Endothelial cell of umbilical vein (primary cell): Measurements from ENCODE around the gene JHY. TPM values are rescaled to one million over a fixed set of nuclear protein-coding genes. Genes with fewer than 3 reads are reported as not detected.

Experiments used
- BruUV-seq: library from RNA; stranded (reverse); fragments of 400-500 nt; replicated peaks from 2 replicates; lab custom pipeline; 2021; lab: Mats Ljungman, UMichigan
- CTCF ChIA-PET: fragments of 300-600, 350-600 bp; sonication (Branson Sonifier 250); formaldehyde crosslinking; loops from one replicate; lab custom pipeline; 2021; ENCODE audit warnings: antibody characterized with exemption, inconsistent platforms; lab: Charles Lee
- POLR2A ChIA-PET: fragments of 300-600, 350-600 bp; sonication (Branson Sonifier 250); formaldehyde crosslinking; loops from one replicate; lab custom pipeline; 2021; ENCODE audit warnings: antibody characterized with exemption, inconsistent platforms; lab: Charles Lee
- DNase-seq: peaks from one replicate; pipeline ENCODE4 v3.0.0-alpha.2; 2011; ENCODE audit warnings: low read depth, low spot score
- FAIRE-seq: peaks from 2 replicates; lab custom pipeline; 2011; peaks lifted over from hg19 to GRCh38; lab: Jason Lieb, UNC
- H2AFZ ChIP-seq: 2 replicates; pipeline ENCODE4 v1.6.0; 2012; ENCODE audit warnings: low read depth, low read length, control low read depth, inconsistent platforms
- H3K27ac ChIP-seq: 2 replicates; pipeline ENCODE4 v1.5.1; 2011; ENCODE audit warnings: low read depth, mild to moderate bottlenecking, control low read depth, low read length, moderate library complexity; ENCODE audit not compliant: insufficient read depth
- H3K27me3 ChIP-seq, 2 experiments: 2 replicates each; pipeline versions ENCODE4 v1.6.0 to v1.6.1; 2011; ENCODE audit warnings: low read length in 2 of 2, mixed read lengths in 1 of 2; ENCODE audit not compliant: control insufficient read depth in 2 of 2, insufficient read depth in 2 of 2
- H3K36me3 ChIP-seq, 2 experiments: 2 replicates in 1 of 2; 3 replicates in 1 of 2; pipeline ENCODE4 v1.5.1; 2011; ENCODE audit warnings: low read length in 2 of 2, mild to moderate bottlenecking in 1 of 2, moderate library complexity in 1 of 2; ENCODE audit not compliant: control insufficient read depth in 2 of 2, insufficient read depth in 2 of 2; ENCODE audit errors: extremely low read depth in 1 of 2
- H3K4me1 ChIP-seq: 3 replicates; pipeline ENCODE4 v1.5.1; 2011; ENCODE audit warnings: mild to moderate bottlenecking, low read length; ENCODE audit not compliant: control insufficient read depth, insufficient read depth; ENCODE audit errors: extremely low read depth
- H3K4me2 ChIP-seq: 2 replicates; pipeline ENCODE4 v1.6.1; 2011; ENCODE audit warnings: low read length, control low read depth, mixed read lengths; ENCODE audit not compliant: insufficient read depth
- H3K4me3 ChIP-seq, 3 experiments: fragments of 200-600 bp in 1 of 3; sonication (generic), shearing (Covaris generic) in 1 of 3; replicated peaks in 1 of 3; 2 replicates each; pipeline ENCODE4 v1.5.1; 2011 to 2016; ENCODE audit warnings: control low read depth in 3 of 3, low read length in 3 of 3, mild to moderate bottlenecking in 2 of 3, inconsistent platforms in 1 of 3, low read depth in 1 of 3, moderate library complexity in 1 of 3; ENCODE audit not compliant: insufficient read depth in 1 of 3
- H3K79me2 ChIP-seq: 2 replicates; pipeline ENCODE4 v1.6.0; 2012; ENCODE audit warnings: low read length, inconsistent platforms; ENCODE audit not compliant: control insufficient read depth, insufficient read depth
- H3K9ac ChIP-seq: replicated peaks from 2 replicates; pipeline ENCODE3; 2011; ENCODE audit warnings: low read length, control low read depth; ENCODE audit not compliant: insufficient read depth; ENCODE audit errors: extremely low read depth
- H3K9me1 ChIP-seq: replicated peaks from 3 replicates; pipeline ENCODE4 v1.6.0; 2011; ENCODE audit warnings: mild to moderate bottlenecking, low read length; ENCODE audit not compliant: control insufficient read depth, insufficient read depth; ENCODE audit errors: extremely low read depth
- H3K9me3 ChIP-seq: replicated peaks from 2 replicates; pipeline ENCODE4 v1.5.1; 2012; ENCODE audit warnings: low read length, inconsistent platforms; ENCODE audit not compliant: control insufficient read depth, insufficient read depth
- H4K20me1 ChIP-seq: replicated peaks from 2 replicates; pipeline ENCODE3; 2011; ENCODE audit warnings: mild to moderate bottlenecking, low read length; ENCODE audit not compliant: control insufficient read depth, insufficient read depth; ENCODE audit errors: extremely low read depth
- CTCF ChIP-seq, 2 donors: IDR thresholded peaks; 1 replicate in 1 of 2; 2 replicates in 1 of 2; pipeline ENCODE4 v1.5.1; 2011; ENCODE audit warnings: low read length in 2 of 2, mild to moderate bottlenecking in 2 of 2, moderate library complexity in 2 of 2, control low read depth in 1 of 2, inconsistent platforms in 1 of 2, low read depth in 1 of 2; ENCODE audit not compliant: insufficient read depth in 1 of 2; ENCODE audit errors: extremely low read depth in 1 of 2
- EZH2 ChIP-seq: IDR thresholded peaks from 2 replicates; pipeline ENCODE4 v1.6.1; 2012; ENCODE audit warnings: borderline replicate concordance, low read depth, mild to moderate bottlenecking, moderate library complexity, low read length, inconsistent platforms; ENCODE audit not compliant: severe bottlenecking
- JUN ChIP-seq: IDR thresholded peaks from 2 replicates; pipeline ENCODE4 v1.6.1; 2011; ENCODE audit warnings: borderline replicate concordance, low read depth; ENCODE audit not compliant: insufficient read length, insufficient read depth
- MYC ChIP-seq: IDR thresholded peaks from one replicate; pipeline ENCODE4 v1.6.1; 2011; ENCODE audit warnings: mild to moderate bottlenecking, low read depth, low read length
- POLR2A ChIP-seq: IDR thresholded peaks from 2 replicates; pipeline ENCODE4 v1.6.1; 2012; ENCODE audit warnings: low read depth, mild to moderate bottlenecking, control low read depth, low read length
- POLR2AphosphoS5 ChIP-seq: IDR thresholded peaks from 2 replicates; pipeline ENCODE4 v1.6.1; 2012; ENCODE audit warnings: low read depth, mild to moderate bottlenecking, control low read depth, low read length, moderate library complexity; ENCODE audit not compliant: insufficient read depth
- dilution Hi-C: fragments of 300-500 bp; cut with MboI; formaldehyde crosslinking; loops from one replicate; pipeline ENCODE4 v1.15.0; 2019; ENCODE audit warnings: low sequenced_read_pairs; ENCODE audit not compliant: extremely low pct_ligation_motif_present
- intact Hi-C: fragments of 100-400 bp; cut with micrococcal nuclease; formaldehyde crosslinking; loops from one replicate; pipeline ENCODE4 v1.10.0; 2022
- polyA plus RNA-seq, 4 experiments: library from polyadenylated mRNA; depleted of rRNA in 3 of 4; stranded (reverse) in 3 of 4; unstranded in 1 of 4; fragments of >200 nt; gene quantifications; 2 replicates each; pipeline versions ENCODE4 v1.2.1 to v1.2.3, GENCODE V29; 2011 to 2012; ENCODE audit warnings: missing spikeins in 1 of 4
- total RNA-seq: library from RNA; stranded (reverse); gene quantifications from 2 replicates; pipeline ENCODE4 v1.2.3, GENCODE V29; 2021

The JHY gene
- total and polyA plus RNA-seq, 2 donors (not counting 3 experiments of a cell fraction or from before 2014, with no cell fraction given), result 1.8 to 3.9 TPM

DNA sequence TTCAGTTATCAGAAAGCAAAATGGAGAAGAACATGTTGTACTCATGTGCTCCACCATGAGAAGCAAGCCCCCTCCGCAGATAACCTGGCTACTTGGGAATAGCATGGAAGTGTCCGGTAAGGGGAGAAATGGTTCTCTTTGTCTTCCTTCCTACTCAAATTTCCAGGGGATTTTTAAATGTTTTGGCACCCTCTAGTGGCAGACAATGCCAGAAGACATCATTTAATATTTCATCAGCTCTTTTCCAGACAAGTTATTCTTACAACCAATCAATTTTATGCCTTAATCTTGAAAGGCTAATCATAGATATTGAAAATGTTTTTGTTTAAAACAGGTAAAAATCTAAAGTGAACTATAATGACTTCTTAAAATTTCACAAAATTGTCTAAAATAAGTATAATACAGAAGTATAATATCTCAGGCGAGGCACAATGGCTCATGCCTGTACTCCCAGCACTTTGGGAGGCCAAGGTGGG is 28.6 kb upstream of the JHY start:
- Histone ChIP-seq H3K36me3 (no peaks in the 10 kb centered on the region), H3K79me2 (no peaks in the 10 kb centered on the region), H3K27ac (no peak overlapping the region), H4K20me1 (no peaks in the 10 kb centered on the region), H3K9ac (no peak overlapping the region), H2AFZ (peak overlapping the region; percentile 85), H3K4me2 (no peak overlapping the region), H3K9me1 (no peaks in the 10 kb centered on the region), H3K9me3 (no peaks in the 10 kb centered on the region), H3K4me3 (no peak overlapping the region), H3K27me3 (peaks cover 0 to 3% of the 10 kb centered on the region in 2 experiments), H3K4me1 (no peaks in the 10 kb centered on the region)
- ChIA-PET POLR2A (interaction anchor here (0.6 kb wide), 1 partner anchor 225 kb away, joined by 4 read pairs; no protein-coding TSS in a partner anchor), CTCF (interaction anchor here (0.6 to 16.0 kb wide), 50 partner anchors 10 to 278 kb away, joined by 3 to 720 read pairs (median 5); partner anchors contain the start of genes CRTAM and UBASH3B)
- BruUV-seq, result no TSS peak
- no peak for TF ChIP-seq EZH2
- TF ChIP-seq JUN, result no peak
- no peak for TF ChIP-seq MYC
- TF ChIP-seq POLR2AphosphoS5, result no peak
- TF ChIP-seq POLR2A, result no peak
- peak; percentile 47 to 63 for TF ChIP-seq CTCF (IDR thresholded peaks at IDR 0.05; ENCODE audit: extremely low read depth in 1 of 2, insufficient read depth in 1 of 2, low read depth in 1 of 2, low read length in 2 of 2)
- intact Hi-C loops, result loop anchor here (1.0 kb wide), 6 partner anchors 40 to 274 kb away; no protein-coding TSS in a partner anchor
- peak; percentile 78 for DNase-seq
- dilution Hi-C loops, result no loop called here
- peak; percentile 92 for FAIRE-seq
